A549 (cell line): ENCODE results near the gene ATP2A2.

Experiments
- CHD2 ChIP-seq: fragments of 150-350 bp; IDR thresholded peaks from 2 replicates; pipeline ENCODE4 v1.6.1; 2014; ENCODE audit warnings: low read length; ENCODE audit not compliant: partially characterized antibody
- CTCF ChIP-seq: fragments of >200 bp; sonication (Bioruptor Twin); formaldehyde crosslinking; IDR thresholded peaks from 3 replicates; pipeline ENCODE4 v1.5.1; 2016
- EP300 ChIP-seq, 2 experiments: fragments of >200 bp; sonication (Bioruptor Twin); formaldehyde crosslinking; IDR thresholded peaks; 2 replicates in 1 of 2; 3 replicates in 1 of 2; pipeline ENCODE4 v1.6.1; 2016 to 2017
- FOSL2 ChIP-seq, 2 experiments: fragments of 450-650 bp in 1 of 2; fragments of >200 bp in 1 of 2; sonication (Bioruptor Twin) in 1 of 2; formaldehyde crosslinking; IDR thresholded peaks; 2 replicates each; pipeline versions ENCODE4 v1.5.0 to v1.6.1; 2016 to 2020; ENCODE audit warnings: mild to moderate bottlenecking in 1 of 2, moderate library complexity in 1 of 2
- MAX ChIP-seq: IDR thresholded peaks from 2 replicates; pipeline ENCODE4 v1.6.1; 2012
- NR3C1 ChIP-seq: fragments of >200 bp; sonication (Bioruptor Twin); formaldehyde crosslinking; IDR thresholded peaks from 3 replicates; pipeline ENCODE4 v1.6.1; 2017
- POLR2A ChIP-seq: IDR thresholded peaks from 2 replicates; pipeline ENCODE4 v1.6.1; 2012; ENCODE audit warnings: mild to moderate bottlenecking, low read length
- RCOR1 ChIP-seq: fragments of 150-350 bp; IDR thresholded peaks from 2 replicates; pipeline ENCODE4 v1.6.1; 2014; ENCODE audit warnings: antibody characterized with exemption, low read length, low read depth

GRCh38 chr12:110256780-110257431 is 24.1 kb upstream of the ATP2A2 start:
- TF ChIP-seq CTCF (no peak), CHD2 (no peak), POLR2A (no peak), EP300 (IDR thresholded peaks at IDR 0.05) (no peak), RCOR1 (no peak), FOSL2 (IDR thresholded peaks at IDR 0.05) (no peak), FOSL2 (CRISPR knock-in tag; IDR thresholded peaks at IDR 0.05) (no peak), NR3C1 (no peak), MAX (no peak)
